ENCODE measurements around the gene TIAM2. TPM values are rescaled to one million over a fixed set of nuclear protein-coding genes. Genes with fewer than 3 reads are reported as not detected.

Gene TIAM2
- total RNA-seq, 4 donors from 2014 or later, result 6.5 to 13.4 (median 10.7) TPM

DNA sequence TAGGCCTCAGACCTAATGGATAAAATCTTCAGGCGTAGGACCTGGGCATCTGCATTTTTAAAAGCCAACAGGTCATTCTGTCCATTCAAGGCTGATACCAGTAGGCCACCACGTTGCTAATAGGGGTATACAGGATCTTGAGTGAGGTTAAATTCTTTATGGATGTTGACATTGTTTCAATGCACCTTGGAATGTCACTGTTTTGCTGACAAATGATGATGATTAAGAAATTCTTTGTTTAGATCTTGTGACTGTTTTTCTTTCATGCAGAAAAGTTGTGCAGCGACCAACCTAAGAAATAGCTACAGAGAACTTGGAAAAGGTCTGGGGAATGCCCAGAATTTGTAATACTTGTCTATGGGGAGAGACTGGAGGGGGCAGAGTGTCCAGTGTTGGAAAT is 167.6 kb downstream of the TIAM2 start:
- TF ChIP-seq, protein P1, sequence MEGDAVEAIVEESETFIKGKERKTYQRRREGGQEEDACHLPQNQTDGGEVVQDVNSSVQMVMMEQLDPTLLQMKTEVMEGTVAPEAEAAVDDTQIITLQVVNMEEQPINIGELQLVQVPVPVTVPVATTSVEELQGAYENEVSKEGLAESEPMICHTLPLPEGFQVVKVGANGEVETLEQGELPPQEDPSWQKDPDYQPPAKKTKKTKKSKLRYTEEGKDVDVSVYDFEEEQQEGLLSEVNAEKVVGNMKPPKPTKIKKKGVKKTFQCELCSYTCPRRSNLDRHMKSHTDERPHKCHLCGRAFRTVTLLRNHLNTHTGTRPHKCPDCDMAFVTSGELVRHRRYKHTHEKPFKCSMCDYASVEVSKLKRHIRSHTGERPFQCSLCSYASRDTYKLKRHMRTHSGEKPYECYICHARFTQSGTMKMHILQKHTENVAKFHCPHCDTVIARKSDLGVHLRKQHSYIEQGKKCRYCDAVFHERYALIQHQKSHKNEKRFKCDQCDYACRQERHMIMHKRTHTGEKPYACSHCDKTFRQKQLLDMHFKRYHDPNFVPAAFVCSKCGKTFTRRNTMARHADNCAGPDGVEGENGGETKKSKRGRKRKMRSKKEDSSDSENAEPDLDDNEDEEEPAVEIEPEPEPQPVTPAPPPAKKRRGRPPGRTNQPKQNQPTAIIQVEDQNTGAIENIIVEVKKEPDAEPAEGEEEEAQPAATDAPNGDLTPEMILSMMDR (IDR thresholded peaks at IDR 0.05; ENCODE audit: low read depth), result no peak

- TF ChIP-seq, protein P1 (IDR thresholded peaks at IDR 0.05; ENCODE audit: low read depth), result no peak
These were observed 168.5 kb downstream of the TIAM2 start for GRCh38 chr6:155163601-155164000.

DNA sequence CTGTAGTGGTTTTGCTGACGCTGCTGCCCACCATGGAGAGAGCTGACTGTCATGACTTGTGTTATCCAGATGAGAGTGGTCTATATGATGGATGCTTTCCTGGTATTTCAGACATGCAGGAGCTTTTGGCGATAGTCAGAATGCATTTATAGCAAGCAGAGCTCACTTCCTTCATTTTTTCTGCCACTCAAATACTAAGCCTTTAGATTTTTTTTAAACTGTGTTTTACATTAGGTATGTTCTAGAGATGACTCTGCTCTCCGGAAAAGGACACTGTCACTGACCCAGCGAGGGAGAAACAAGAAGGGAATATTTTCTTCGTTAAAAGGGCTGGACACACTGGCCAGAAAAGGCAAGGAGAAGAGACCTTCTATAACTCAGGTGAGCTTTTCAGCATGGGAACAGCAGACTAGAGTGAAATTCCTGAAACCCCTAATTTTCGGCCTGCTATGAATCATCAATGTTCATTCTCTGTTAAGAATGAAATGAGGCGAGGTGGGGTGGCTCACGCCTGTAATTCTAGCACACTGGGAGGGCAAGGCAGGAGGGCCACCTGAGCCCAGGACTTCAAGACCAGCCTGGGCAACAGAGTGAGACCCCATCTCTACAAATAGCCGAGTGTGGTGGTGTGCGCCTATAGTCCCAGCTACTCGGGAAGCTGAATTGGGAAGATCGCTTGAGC is 170.1 kb downstream of the TIAM2 start:
- TF ChIP-seq, protein P1 (IDR thresholded peaks at IDR 0.05; ENCODE audit: low read depth), result no peak

DNA sequence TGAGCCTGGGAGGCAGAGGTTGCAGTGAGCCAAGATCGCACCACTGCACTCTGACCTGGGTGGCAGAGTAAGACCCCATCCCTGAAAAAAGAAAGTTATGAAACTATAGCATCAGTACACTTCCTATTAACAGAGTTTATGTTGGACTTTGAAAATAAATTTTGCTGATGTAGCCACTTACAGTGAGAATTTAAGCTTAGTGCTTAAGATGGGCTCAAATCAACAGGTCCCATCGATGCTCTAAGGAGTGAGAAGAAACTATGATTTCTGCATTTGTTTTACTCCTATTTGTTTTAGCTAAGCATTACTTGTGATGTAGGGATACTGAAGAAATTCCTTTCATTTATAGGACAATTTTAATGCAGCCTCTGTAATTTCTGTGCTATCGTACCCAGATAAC is 175.4 kb downstream of the TIAM2 start:
- TF ChIP-seq, protein P1 (IDR thresholded peaks at IDR 0.05; ENCODE audit: low read depth), result no peak

GRCh38 chr6:155171109-155171746 is 176.1 kb downstream of the TIAM2 start:
- TF ChIP-seq, protein P1 (IDR thresholded peaks at IDR 0.05; ENCODE audit: low read depth), result no peak

DNA sequence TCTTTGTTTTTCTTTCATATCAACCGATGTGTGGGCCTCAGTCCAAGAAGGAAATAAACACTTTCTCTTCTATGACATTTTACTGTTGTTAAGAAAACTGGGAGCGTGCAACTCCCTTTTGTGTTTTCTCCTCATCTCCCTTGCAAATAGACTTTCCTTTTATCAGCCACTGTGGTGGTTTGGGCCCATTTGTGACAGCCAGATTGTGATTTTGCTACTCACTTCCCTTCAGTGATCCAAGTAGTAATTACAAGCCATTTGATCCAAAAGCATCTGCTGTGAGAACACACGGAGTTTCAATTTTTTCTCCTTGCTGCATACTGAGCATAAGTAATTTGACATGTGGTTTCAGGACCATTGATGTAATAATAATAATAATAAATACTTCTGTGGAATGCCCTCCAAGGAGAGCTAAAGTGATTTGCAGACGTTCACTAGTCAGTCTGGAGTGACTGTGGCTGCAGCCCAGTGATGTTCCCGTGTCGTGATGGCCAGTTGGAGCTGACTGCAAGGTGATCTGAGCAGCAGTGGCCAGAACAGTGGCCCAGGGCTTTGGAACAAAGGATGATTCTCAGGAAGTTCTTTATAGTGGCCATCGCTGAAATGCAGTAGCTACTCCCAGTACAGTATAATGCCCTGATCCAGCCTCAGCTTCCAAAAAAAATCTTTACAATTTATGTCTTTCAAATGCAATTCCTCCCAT is 176.8 kb downstream of the TIAM2 start:
- TF ChIP-seq, protein P1 (IDR thresholded peaks at IDR 0.05; ENCODE audit: low read depth), result no peak

GRCh38 chr6:155173488-155173887 is 178.4 kb downstream of the TIAM2 start:
- TF ChIP-seq, protein P1 (IDR thresholded peaks at IDR 0.05; ENCODE audit: low read depth), result no peak

All from subcutaneous adipose tissue (tissue), 4 donors.